Myocyte (in vitro differentiated cells): Measurements from ENCODE around the gene CLCN6. TPM values are rescaled to one million over a fixed set of nuclear protein-coding genes. Genes with fewer than 3 reads are reported as not detected.
A peak's percentile ranks its signal among the peaks of the same experiment; 100 is the strongest.

Experiments used
- DNase-seq: peaks from one replicate; pipeline ENCODE4 v3.0.0-alpha.2; 2012; ENCODE audit warnings: low read depth
- total RNA-seq: library from RNA; depleted of rRNA; stranded (reverse); fragments of >200 nt; gene quantifications from 2 replicates; pipeline ENCODE4 v1.2.3, GENCODE V29; 2014

CLCN6 gene
- total RNA-seq, 1 donor from 2014 or later, result 22.2 TPM

DNA sequence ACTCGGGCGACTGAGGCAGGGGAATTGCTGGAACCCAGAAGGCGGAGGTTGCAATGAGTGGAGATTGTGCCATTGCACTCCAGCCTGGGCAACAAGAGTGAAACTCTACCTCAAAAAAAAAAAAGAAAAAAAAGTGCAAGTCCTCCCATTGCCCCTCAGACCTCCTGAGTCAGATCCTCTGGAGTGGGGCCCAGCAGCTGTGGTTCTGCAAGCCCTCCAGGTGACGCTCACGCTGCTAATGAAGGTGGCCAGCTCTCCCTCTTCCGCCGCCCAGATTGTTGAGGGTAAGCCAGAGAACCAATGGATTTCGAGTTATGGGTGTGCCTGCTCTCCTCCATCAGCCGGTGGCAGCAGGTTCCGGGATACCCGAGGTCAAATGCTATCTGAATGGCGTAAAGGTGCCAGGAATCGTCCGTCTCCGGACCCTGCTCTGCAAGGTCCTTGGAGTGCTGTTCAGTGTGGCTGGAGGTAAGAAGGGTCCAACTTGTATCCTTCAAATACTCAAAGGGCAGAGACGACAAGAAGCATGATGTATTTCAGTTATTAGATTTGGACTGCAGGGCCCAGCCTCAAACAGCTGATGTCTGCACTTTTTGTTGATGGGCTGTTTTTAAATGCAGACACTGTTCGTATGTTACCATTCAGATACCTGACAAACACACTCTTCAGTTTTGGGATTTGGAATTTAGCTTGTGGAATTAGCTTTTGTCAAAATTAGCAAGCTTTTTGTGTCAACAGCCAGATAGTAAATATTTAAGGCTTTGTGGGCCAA, 17.6 kb downstream of the CLCN6 start:
- DNase-seq, result no peak

DNA sequence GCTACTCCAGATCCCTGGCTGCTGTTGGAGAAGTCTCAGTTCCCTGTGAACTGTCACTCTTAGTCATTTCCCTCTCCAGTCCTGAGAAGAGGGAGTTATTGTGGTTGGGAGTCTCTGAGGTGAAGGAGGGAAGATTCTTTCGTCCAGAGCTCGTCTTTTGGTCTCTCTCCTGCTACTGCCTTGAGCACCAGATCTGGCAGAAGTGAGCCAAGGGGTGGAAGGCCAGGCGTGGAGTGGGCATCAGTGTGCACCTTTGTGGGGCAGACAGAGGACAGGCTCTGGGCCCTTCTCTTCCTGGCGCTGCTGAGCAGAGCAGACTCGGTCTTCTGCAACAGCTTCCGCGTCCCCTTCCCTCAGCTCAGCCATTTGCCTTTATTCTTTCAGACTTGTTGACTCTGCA, 19.1 kb downstream of the CLCN6 start:
- no peak for DNase-seq

DNA sequence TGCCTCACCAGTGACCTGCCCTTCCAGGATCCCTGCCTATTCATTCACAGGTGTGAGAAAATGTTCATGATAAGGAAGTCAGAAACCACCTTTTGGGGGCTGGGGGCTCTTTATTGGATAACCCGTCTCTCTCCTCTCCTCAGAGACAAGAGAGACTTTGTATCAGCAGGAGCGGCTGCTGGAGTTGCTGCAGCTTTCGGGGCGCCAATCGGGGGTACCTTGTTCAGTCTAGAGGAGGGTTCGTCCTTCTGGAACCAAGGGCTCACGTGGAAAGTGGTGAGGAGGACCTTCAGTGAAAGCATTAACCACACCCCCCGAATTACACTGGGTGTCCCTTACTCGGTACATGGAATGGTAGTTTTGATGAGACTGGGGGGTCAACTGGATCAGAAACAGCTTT, 21.0 kb downstream of the CLCN6 start:
- no peak for DNase-seq

DNA sequence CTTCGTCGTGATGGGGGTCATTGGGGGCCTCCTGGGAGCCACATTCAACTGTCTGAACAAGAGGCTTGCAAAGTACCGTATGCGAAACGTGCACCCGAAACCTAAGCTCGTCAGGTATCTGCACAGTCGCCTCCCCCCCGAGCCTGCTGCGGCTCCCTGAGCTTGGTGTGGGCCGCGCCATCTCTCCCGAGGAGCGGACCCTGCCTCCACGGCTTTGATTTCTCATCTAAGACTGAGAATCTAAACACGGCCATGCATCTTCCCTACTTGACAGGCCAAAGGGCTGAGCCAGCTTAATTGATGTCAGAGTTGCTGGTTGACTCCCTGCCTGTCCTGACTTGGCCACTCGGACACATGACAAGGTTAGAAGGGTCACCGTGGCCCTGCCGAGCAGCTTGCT, 22.5 kb downstream of the CLCN6 start:
- DNase-seq, result peak; percentile 6

DNA sequence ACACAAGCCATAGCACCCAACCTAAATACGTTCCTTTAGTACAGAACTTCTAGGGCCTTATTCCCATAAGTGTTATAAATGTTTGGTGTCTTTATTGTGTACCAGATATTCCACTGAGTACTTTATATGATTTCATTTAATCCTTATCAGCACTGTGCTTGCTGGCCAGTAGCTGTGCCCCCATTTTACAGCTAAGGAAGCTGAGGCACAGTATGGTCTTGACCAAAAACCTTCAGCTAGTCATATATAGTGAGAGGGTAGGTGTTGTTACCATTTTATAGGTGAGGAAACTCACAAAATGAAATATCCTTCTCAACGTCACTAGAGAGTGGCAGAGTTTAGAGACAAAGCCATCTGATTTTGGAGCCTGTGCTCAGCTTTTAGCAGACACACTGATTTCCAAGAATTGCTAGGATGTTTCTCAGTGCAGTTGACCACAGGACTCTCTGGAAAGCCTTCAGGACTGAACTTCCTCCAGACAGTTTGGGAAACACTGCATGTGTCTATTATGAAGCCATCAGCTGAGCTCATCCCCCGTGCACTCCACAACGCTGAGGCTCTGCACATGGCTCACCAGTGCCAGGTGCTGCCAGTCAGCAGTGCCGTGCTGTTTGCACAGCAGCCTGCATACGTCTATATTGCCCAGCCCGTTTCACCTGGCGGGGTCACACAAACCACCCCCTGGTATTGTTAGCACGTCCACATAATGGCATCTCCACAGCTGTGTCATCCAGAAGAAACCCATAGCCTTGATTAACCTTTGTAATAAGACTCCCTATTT, 26.1 kb downstream of the CLCN6 start:
- DNase-seq, result peak; percentile 53

DNA sequence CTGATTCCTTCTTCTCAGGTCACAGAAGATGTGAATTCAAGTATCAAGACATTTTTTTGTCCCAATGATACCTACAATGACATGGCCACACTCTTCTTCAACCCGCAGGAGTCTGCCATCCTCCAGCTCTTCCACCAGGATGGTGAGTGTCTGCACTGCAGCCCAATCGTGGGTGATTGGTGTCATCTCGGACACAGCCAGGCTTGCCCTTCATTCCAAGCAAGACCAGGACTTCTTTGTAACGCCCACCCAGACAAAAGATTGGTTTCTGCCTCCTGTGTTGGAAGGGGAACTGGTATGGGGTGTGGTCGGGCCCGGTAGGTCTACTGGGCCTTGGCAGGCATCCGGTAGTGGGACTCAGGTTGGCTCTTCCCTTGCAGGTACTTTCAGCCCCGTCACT, 27.5 kb downstream of the CLCN6 start:
- DNase-seq, result no peak

DNA sequence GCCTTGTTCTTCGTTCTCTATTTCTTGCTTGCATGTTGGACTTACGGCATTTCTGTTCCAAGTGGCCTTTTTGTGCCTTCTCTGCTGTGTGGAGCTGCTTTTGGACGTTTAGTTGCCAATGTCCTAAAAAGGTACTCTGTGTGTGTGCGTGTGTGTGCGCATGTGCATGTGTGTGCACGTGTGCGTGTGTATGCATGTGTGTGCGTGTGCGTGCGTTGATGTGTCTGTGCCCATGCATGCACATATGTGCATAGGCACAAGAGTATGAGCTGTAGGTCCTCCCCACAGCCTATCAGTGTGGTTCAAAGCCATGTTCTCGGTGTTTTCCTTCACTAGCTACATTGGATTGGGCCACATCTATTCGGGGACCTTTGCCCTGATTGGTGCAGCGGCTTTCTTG, 27.9 kb downstream of the CLCN6 start:
- no peak for DNase-seq

DNA sequence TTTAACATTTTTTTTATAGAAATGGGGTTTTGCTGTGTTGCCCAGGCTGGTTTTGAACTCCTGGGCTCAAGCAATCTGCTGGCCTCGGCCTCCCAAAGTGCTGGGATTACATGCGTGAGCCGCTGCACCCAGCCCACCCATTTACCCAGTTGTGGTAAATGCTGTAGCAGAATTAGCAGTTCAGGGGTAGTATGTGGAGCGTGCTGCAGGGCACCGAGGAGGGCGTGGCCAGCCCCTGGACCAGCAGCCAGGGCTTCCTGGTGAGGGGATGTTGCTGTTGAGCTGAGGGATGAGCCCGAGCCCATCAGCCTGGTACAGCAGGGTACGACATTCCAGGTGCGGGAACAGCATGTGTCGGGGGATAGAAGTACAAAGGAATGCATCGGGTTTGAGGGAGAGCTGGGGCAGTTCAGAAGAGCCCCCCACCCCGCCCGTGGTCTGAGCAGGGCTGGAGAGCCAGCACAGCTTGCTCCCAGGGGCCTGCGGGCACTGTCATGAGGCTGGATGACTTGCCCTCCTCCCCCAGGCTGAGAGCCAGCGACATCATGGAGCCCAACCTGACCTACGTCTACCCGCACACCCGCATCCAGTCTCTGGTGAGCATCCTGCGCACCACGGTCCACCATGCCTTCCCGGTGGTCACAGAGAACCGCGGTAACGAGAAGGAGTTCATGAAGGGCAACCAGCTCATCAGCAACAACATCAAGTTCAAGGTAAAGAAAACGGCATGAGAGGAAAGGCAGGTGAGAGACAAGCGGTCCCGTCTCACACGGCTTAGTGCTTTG, 29.6 kb downstream of the CLCN6 start:
- no peak for DNase-seq

DNA sequence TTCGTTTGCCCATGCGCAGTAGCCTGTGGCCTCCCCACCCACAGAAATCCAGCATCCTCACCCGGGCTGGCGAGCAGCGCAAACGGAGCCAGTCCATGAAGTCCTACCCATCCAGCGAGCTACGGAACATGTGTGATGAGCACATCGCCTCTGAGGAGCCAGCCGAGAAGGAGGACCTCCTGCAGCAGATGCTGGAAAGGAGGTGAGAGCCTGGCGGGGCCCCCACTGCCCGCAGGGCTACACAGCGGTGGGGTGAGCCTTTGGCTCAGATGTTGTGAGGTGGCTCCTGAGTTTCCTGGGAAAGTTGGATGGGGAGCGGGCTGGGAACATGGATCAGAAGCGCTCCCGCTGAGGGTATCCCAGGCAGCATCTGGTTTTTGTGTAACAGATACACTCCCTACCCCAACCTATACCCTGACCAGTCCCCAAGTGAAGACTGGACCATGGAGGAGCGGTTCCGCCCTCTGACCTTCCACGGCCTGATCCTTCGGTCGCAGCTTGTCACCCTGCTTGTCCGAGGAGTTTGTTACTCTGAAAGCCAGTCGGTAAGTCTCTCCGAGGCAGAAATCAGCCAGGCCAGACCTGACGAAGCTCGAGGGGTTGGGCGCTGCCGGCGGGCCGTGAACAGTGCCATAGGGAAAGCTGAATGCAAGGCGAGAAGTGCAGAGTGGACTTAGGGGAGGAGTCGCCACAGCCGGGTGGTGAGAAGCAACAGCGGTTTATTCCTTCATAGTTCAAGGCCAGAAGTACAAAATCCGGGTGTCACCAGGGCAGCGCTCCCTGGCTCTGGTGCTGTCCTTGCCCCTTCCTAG, 31.2 kb downstream of the CLCN6 start:
- DNase-seq, result no peak

DNA sequence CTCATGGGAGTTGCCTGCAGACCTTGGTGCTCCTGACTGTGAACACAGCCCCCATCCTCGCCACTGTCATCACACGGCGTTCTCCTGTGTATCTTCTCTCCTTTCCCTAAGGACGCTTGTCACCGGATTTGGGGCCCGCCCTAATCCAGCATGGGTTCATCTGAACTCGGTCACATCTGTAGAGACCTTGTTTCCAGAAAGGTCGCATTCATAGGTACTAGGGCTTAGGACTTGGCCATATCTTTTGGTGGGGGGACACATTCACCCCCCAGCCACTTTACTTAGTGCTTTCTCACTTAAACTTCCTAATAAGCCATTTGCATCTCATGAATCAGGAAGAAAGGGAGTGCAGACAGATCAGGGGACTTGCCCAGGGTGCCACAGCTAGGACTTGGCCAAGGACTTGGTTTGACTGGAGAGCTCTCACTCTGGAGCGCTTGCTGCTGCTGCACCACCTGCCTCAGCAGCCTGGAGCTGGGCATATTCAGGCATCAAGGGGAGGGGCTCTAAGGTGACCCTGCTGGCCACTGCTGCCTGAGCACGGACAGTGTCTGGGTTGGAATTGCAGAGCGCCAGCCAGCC, 31.9 kb downstream of the CLCN6 start:
- DNase-seq, result no peak

DNA sequence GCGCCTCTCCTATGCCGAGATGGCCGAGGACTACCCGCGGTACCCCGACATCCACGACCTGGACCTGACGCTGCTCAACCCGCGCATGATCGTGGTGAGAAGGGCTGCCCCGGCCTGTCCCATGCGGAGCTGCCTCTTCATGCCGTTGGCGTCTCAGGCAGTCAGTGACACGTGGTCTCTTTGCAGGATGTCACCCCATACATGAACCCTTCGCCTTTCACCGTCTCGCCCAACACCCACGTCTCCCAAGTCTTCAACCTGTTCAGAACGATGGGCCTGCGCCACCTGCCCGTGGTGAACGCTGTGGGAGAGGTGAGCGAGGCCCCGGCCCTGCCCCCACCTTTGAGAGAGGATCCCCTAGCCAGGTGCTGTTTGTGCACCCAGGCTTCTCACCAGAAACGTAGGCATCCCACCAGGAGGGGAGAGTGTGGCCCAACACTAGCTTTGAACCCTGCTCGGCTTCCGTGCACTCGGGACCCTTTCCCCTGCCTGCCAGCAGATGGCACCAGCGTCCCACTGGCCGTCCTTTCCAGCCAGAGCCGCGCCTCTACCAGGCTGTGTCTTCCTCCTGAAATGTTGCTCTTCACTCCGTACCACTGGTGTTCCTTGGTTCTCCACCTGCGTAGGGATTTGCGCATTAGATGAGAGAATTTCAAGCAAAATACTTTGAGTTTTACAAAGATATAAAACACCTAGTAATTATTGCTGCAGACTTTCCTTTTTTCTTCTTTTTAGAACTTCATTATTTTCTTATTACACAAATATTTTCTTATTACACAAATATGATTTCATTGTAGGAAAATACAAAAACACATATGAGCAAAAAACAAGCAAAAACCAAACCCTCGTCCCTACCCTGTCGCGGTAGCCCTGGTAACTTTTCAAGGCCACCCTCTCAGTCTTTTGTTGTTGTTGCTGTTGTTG, 32.6 kb downstream of the CLCN6 start:
- peak; percentile 54 for DNase-seq

DNA sequence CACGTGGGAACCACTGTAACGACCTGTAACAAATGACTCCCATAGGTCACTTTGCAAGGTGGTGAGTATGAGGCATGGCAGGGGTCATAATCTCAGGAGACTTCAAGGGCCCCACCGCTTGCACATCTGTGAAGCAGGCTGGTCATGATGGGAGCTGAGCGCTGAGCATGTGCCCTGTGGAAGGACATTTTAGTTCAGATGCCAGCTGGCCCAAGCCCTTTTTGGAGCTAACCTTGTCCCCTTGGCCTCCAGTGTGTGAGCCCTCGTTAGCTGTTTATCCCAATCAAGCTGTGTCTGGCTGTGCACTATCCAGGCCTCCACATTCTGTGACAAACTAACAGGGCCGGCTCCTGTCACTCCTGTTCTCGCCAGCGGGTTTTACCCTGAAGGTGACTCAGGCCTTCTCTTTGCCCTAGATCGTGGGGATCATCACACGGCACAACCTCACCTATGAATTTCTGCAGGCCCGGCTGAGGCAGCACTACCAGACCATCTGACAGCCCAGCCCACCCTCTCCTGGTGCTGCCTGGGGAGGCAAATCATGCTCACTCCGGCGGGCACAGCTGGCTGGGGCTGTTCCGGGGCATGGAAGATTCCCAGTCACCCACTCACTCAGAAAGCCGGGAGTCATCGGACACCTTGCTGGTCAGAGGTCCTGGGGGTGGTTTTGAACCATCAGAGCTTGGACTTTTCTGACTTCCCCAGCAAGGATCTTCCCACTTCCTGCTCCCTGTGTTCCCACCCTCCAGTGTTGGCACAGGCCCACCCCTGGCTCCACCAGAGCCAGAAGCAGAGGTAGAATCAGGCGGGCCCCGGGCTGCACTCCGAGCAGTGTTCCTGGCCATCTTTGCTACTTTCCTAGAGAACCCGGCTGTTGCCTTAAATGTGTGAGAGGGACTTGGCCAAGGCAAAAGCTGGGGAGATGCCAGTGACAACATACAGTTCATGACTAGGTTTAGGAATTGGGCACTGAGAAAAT, 34.0 kb downstream of the CLCN6 start:
- DNase-seq, result no peak

DNA sequence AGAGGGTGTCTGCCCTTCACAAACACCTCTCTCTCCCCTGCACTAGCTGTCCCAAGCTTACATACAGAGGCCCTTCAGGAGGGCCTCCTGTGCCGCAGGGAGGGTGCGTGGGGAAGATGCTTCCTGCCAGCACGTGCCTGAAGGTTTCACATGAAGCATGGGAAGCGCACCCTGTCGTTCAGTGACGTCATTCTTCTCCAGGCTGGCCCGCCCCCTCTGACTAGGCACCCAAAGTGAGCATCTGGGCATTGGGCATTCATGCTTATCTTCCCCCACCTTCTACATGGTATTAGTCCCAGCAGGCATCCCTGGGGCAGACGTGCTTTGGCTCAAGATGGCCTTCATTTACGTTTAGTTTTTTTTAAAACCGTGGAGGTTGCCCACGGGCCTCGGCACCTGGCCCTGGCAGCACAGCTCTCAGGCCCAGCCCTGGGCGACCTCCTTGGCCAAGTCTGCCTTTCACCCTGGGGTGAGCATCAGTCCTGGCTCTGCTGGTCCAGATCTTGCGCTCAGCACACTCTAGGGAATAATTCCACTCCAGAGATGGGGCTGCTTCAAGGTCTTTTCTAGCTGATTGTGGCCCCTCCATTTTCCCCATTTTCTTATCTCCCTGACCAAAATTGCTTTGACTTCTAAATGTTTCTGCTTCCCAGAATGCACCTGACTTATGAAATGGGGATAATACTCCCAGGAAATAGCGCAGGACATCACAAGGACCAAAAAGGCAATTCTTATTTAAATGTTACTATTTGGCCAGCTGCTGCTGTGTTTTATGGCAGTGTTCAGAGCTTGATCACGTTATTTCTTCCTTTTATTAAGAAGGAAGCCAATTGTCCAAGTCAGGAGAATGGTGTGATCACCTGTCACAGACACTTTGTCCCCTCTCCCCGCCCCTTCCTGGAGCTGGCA, 35.5 kb downstream of the CLCN6 start:
- DNase-seq, result no peak

DNA sequence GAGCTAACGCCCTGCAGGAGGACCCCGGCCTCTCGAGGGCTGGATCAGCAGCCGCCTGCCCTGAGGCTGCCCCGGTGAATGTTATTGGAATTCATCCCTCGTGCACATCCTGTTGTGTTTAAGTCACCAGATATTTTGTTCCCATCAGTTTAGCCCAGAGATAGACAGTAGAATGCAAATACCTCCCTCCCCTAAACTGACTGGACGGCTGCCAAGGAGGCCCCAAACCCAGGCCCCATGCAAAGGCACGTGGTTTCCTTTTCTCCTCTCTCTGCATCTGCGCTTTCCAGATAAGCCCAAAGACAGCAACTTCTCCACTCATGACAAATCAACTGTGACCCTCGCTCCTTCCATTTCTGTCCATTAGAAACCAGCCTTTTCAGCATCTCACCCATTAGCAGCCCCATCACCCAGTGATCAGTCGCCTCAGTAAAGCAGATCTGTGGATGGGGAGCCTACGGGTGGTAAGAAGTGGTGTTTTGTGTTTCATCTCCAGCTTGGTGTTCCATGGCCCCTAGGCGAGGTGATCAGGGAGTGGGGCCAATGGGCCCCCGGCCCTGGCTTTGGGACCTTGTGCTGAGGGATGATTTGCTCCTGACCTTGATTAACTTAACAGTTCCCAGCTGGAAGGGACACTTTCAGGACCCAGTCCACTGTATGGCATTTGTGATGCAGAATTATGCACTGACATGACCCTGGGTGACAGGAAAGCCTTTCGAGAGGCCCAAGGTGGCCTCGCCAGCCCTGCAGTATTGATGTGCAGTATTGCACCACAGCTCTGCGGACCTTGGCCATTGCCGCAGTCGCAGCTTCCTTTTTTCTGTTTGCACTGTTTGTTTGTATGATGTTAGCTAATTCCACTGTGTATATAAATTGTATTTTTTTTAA, 36.4 kb downstream of the CLCN6 start:
- no peak for DNase-seq

DNA sequence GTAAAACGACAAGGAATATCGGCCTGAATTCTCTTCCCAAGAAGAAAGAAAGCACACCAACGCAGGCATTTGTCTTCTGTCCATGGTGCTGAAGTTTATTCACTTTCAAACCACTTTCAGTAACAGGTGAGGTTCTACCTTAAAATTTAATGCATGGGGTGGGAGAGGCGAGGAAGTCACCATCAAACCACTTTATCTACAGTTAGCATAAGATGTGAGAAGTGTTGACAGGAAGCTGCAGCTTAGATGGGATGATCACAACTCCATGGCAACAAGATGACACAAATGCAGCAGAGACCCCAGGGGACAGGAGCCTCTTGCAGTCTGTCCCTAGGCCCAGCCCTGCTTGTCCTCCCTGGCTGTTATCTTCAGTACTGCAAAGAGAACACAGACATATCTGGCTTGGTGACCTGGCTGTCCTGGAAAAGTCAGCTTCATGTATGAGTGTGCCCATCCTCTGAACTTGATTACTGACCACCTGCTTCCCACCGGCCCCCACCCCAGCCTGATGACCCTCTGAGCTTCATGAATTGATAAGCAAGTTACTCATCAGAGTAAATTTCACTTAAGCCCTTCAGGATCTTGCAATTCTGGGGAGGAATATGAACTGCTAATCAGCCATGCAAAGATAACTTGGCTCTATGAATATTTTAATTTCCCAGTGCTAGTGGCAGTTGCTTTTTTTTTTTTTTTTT, 39.8 kb downstream of the CLCN6 start:
- DNase-seq, result peak; percentile 44
